GM18519 (cell line): Measurements from ENCODE around the gene SNTB2.

Experiments
- ATAC-seq: cut with Tn5 transposase; IDR thresholded peaks from one replicate; pipeline ENCODE4 v1.9.1; 2021; ENCODE audit warnings: mild to moderate bottlenecking, moderate library complexity; ENCODE audit not compliant: unreplicated experiment, low FRiP score

Gene SNTB2

DNA sequence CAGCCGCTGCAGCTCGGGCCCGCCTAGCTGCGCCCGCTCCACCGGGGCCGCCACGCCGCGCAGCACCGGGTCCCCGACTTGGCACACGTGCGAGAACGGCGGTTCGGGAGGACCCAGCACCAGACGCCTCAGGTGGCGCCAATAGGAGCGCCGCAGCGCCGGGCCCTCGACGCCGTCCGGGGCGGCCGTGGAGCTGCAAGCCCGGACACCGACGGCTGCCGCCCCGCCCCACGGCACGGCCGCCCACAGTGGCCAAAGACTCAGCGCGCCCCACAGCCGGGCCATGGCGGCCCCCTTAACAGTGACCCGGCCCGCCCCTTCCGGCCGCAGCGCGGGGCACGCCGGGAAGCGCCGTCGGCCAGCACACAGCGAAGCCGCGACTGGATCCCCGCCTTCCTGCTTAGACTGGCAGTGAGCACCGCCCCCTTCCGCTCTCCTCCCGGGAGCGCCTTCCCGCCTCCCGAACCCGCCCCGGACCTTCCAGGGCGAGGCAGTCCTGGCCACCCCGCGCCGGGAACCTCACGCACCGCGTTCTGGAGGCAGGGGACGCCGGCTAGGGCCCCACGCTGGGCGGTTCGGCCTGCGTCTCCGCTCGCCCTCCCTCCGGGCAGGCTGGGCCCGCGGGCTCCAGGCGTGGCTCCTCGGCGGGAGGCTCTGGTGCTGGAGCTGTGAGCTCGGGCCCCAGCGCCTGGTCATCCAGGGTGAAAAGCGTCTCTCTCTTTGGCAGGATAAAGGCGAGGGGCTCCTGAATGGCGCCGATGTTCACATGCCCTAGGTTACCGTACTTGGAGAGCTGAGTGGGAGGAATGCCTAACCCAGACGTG is 143.5 kb downstream of the SNTB2 start, which contains the start of gene PDF:
Gene PDF (minus strand): TSS at position 303 of the 824 bp plus-strand sequence. CDS start 18 bp downstream, at position 285.
- ATAC-seq: peak; percentile 73

DNA sequence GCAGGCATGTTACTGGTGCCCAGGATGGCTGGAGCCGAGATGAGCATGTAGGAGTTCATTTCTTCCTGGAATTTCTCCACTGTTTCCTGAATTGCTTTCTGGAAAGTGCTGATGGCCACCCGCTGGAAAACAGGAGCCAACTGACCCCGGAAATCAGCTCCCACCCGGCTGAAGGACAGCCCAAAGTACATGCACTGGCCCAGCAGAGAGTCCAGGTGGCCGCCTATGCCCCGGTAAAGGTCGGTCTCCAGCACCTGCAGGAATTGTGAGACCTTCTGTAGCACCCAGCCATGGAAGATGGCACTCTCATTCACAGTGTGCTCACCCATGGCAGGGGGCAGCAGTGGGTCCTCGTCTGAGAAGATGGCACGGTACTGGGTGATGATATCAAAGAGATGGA is 147.7 kb downstream of the SNTB2 start:
- no peak for ATAC-seq

DNA sequence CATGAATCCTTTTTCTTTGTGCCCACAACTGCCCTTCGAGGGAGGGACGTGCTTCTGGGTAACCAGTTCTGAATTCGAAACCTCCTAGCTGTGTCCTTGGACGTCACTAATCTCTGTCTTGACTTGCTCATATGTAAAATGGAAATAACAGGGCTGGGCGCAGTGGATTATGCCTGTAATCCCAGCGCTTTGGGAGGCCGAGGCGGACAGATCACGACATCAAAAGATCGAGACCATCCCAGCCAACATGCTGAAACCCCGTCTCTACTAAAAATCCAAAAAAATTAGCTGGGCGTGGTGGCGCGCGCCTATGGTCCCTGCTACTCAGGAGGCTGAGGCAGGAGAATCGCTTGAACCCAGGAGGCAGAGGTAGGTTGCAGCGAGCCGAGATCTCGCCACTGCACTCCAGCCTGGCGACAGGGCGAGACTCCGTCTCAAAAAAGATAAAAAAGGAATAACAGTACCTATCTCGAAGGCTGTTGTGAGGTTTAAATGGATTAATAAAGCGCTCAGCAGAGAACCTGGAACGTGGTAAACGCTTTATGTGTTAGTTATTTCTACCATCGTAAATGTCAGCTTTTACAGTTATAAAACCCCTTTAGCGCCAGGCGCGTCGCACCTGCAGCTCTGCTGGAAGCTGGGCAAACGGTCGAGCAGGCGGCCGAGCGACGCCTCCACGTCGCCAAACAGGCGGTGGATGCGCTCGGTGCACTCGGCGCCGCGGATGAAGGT is 151.8 kb downstream of the SNTB2 start:
- no peak for ATAC-seq

DNA sequence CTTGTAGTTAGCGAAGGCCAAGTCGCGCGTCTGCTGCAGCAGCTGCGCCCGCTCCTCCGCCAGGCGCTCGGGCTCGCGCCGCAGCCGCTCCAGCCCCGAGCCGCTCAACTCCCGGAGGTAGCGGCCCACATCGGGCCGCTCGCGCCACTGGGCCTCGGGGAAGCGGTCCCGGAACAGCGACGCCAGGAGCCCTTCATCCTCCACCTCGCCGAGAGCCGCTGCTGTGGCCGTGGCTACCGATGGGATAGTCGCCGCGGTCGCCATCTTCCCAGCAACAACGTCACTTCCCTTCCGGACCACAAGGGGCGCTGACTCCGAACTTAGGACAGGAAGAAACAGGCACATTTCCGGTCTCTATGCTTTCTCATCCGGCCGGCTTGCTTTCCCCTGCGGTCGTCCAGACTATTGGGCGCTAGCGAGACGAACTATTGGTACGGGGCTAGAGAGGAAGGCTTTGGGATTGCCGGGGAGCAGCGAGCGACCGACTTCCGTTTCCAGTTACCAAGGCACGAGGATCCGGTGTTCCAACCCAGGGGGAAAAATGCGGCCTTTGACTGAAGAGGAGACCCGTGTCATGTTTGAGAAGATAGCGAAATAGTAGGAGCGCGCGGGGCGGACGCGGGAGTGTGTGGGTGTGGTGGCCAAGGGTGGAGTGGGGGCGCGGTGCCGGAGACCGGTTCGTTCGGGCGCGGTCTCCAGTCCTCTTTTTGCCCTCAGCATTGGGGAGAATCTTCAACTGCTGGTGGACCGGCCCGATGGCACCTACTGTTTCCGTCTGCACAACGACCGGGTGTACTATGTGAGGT is 152.5 kb downstream of the SNTB2 start, which contains the start of the genes COG8 and NIP7:
Gene COG8 (minus strand): TSS at position 276 of the 806 bp plus-strand sequence. CDS start 12 bp downstream, at position 264.
Gene NIP7 (plus strand): TSS at position 484 of the 806 bp plus-strand sequence. CDS start 58 bp downstream, at position 542.
- peak; percentile 57 for ATAC-seq

DNA sequence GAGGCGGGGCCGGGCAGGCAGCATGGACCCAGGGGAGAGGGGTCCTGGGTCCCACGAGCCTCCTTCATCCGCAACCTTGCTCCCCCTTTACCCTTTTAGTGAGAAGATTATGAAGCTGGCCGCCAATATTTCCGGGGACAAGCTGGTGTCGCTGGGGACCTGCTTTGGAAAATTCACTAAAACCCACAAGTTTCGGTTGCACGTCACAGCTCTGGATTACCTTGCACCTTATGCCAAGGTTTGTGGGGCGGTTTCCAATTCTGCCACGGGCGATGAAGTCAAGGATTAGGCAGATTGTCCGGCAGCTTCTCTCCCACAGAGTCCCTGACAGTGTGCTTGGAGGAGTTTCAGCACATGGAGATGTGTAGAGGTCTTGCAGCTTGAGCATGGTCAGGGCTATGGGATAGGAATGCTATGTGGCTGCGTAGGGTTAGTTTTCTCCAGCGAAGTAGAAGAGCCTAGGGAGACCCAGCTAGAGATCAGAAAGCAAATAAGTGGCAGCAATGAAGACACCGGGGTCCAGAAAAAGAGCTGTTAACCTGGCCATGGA is 153.2 kb downstream of the SNTB2 start:
- ATAC-seq: peak; percentile 3

DNA sequence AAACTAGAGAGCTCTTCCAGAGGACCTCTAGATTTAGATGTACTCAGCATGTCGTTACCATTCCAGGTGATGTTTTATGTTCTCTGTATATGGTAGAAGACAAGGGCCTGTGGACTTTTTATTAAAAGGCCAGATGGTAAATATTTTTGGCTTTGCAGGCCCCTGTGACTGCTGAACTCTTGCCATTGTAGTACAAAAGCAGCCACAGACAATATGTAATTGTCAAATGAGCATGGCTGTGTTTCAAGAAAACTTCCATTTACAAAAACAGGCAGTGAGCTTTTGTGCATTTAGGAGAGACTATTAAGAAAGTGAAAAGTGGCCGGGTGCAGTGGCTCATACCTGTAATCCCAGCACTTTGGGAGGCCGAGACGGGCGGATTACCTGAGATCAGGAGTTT is 157.2 kb downstream of the SNTB2 start:
- ATAC-seq: no peak

DNA sequence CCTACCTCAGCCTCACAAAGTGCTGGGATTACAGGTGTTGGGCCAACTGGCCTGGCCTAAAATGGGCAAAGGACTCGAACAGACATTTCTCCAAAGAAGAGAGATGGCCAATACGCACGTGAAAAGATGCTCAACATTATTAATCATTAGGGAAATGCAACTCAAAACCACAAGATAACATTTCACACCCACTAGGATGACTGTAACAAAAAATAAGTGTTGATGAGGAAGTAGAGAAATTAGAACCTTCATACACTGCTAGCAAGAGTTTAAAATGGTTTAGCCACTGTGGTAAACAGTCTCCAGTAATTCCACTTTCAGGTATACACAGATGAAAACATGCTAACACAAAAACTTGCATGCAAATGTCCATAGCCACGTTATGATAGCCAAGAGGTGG is 159.0 kb downstream of the SNTB2 start:
- no peak for ATAC-seq

DNA sequence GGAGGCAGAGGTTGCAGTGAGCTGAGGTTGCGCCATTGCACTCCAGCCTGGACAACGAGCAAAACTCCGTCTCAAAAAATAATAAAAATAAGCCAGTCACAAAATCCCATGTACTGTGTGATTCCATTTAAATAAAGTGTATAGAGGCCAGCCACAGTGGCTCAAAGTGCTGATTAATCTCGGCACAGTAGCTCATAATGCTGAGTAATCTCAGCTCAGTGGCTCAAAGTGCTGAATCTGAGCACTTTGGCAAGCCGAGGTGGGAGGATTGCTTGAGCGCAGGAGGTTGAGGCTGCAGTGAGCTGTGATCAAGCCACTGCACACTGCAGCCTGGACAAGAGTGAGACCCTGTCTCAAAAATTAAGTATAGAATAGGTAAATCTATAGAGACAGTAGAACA is 159.7 kb downstream of the SNTB2 start:
- no peak for ATAC-seq

DNA sequence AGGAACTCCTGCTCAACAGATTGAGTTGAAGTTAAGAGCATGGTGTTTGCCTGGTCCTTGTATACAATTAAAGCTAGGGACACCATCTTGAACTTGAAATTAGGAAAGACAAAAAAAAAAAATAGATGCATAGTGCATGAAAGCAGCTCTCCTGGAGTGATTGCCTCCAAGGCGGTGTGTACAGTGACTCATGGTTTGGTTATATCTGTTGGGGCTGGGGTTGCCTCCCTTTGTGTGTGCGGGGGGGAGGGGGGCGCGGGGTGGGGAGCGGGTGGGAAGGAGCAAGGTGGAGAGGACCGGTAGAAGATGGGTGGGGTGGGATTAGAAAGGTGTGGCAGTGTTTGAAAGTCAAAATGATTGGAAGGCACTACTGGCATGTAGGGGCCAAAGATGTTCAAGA is 161.3 kb downstream of the SNTB2 start:
- no peak for ATAC-seq

DNA sequence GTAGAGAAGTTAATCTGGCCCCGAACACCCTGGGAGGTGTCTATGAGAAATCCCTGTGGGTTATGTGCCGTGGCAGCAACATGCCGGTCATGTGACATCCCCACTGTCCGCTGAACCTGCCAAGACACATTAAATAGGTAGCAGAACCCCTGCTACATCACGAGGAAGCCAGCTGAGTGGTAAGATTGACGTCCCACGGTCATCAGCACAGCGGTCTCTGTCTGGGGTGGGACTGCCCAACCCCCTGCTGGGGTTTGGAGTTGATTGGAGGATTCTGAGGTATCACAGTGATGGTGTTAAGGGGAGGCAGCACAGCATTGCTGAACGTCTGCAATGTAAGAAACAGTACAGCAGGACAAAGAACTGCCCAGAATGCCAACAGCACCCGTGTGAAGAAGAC is 162.6 kb downstream of the SNTB2 start:
- ATAC-seq: no peak

DNA sequence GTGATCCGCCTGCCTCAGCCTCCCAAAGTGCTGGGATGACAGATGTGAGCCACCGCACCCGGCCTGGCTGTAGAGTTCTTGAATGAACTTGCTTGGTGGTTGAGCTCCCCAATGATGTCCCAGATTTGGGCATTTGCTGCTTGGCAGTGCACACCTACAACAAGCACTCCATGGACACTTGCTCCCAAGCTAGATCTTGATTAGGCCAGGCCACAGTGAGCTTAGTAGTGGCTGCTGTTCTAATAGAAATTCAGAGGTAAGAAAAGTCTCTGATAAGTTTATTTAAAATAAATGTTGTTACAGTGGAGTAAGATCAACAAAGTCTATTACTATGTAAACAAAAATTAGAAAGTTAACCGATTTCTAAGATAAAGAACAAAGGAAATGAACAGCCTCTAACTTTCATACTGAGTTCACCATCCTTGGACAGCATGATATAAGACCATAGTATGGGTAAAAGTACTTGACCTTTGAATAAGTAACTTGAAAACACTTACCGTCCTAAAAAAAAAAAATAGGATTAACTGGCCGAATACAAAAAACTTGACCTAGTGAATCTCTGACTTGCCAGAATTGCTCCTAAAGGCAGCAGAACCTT is 163.7 kb downstream of the SNTB2 start:
- ATAC-seq: no peak

DNA sequence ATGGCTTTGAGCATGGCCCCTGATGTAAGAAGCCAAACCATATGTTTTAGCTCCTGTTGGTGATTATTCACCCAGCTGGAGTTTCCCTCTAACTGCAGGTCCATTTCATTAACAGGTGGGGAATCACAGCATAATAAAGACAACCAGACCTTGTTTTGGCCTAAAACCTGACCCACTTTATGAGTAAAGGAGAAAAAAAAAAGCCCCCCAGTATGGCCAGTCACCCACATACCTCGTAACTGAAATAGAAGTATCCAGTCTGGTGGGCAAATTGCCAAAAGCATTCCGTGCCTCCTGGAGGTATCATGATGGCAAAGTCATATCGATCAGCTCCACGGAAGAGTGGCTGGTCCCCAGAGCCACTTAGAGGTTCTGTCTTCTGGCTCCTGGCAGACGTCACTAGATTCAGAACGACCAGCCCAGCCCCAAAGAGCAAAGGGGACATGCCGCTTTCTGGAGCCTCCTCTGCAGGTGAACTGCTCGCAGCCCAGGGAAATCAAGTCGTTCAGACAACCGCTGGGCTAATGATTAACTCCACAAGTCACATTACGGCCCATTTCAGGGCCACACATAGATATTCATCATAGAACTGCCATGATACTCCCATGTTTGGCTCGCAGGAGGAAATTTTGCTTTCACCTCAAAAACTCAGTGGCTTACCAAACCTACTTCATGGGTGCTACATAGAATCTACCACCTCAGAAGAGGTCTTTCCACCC is 164.5 kb downstream of the SNTB2 start, which contains the start of gene TMED6:
Gene TMED6 (minus strand): TSS at position 478 of the 719 bp plus-strand sequence. CDS start 33 bp downstream, at position 445.
- no peak for ATAC-seq
